HG03045 (cell line): ENCODE measurements around the gene VENTX.
A peak's percentile ranks its signal among the peaks of the same experiment; 100 is the strongest.
"Not testable (repeated sequence)": the region's sequence is repeated elsewhere in the genome, so short reads cannot be mapped to it uniquely, and the experiment has no call there.

ENCODE experiments used
- ATAC-seq: cut with Tn5 transposase; IDR thresholded peaks from one replicate; pipeline ENCODE4 v1.9.1; 2021; ENCODE audit warnings: mild to moderate bottlenecking, moderate library complexity; ENCODE audit not compliant: unreplicated experiment

VENTX gene

DNA sequence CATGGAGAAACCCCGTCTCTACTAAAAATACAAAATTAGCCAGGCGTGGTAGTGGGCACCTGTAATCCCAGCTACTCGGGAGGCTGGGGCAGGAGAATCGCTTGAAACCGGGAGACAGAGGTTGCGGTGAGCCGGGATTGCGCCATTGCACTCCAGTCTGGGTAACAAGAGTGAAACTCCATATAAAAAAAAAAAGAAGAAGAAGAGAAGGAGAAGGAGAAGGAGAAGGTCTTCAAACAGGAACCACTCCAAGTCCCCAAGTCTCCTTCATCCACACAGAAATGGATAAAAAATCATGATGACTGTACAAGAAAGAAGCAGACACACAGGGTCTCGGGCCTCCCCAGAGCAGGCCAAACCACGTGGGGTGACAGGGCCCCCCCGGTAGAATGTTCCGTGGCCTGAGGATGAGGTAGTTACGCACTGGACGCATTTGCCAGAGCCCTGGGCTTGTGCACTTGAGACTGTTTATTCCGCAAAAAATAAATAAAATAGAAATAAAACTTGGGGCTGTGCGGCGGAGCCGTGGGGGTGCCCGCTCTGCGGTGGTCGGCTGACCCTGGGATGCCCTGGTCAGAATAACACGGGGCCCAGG is 15.8 kb downstream of the VENTX start:
- no peak for ATAC-seq

DNA sequence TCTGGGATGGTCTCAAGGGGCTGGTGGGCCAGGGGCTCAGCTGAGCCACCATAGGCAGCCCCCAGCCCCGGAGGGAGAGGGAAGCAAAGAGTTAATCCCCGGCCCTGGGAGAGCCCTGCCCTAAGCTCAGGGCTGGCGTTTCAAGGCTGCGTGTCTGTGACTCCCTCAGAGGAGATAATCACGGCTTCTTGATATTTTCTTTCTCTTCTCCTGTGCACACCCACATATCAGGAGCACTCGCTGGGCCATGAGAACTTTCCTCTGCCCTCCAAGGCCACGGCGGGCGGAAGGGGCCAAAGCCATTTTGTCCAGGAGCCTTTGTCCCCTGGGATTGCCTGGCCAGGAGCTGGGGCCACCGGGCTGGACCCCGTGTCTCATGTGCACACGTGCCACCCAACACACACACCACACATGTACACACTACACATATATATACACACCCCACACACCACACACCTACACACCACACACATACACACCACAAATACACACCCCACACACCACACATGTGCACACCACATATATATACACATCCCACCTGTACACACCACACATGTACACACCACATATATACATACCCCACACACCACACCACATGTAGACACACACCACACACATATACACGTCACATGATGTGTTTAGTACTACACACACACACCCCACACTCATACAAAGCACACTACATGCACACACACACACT is 16.9 kb downstream of the VENTX start:
- no peak for ATAC-seq

DNA sequence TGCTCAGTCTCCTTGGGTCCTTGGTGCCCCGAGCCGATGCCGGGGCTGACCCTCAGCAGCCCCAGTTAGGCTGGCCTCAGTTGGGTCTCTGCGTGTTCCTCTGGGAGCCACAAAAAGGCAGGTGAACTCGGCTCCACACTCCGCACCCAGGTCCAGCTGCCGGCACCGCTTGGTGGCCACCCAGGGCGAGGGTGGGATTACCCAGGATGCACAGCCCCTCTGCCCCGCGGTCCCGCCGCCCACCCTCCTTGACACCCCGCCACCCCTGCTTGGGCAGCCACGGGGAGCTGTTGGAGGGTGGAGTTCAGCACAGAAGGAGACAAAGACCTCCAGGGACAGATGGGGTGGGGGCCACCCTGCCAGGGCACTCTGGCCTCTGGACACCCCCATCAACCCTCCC is 17.7 kb downstream of the VENTX start:
- ATAC-seq = no peak

DNA sequence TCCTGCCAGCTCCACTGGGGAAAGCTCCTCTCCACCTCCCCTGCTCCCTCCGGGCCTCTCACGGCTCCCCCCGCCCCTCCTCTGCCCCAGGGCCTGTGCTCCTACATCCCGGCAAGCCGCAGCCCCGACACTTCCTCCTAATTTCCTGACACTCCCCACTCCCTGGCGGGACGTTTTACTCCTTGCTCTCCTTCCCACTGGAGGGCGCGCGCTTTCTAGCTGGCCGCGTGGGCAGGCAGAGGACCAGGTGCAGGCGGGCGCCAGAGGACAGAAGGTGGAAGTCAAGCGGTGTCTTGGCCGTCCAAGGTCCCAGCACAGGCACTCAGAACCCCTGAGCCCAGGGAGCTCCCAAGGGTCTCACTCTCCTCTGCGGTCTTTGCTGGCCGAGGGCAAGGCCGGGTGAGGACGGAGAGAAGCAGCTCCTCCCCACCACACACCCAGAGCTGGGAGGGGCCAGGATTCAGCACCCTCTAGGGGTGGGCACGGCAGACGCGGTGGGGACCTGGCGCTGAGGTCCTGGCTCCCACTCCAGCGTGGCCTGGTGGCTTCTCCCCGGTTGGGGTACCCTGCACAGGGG is 19.9 kb downstream of the VENTX start:
- no peak for ATAC-seq

DNA sequence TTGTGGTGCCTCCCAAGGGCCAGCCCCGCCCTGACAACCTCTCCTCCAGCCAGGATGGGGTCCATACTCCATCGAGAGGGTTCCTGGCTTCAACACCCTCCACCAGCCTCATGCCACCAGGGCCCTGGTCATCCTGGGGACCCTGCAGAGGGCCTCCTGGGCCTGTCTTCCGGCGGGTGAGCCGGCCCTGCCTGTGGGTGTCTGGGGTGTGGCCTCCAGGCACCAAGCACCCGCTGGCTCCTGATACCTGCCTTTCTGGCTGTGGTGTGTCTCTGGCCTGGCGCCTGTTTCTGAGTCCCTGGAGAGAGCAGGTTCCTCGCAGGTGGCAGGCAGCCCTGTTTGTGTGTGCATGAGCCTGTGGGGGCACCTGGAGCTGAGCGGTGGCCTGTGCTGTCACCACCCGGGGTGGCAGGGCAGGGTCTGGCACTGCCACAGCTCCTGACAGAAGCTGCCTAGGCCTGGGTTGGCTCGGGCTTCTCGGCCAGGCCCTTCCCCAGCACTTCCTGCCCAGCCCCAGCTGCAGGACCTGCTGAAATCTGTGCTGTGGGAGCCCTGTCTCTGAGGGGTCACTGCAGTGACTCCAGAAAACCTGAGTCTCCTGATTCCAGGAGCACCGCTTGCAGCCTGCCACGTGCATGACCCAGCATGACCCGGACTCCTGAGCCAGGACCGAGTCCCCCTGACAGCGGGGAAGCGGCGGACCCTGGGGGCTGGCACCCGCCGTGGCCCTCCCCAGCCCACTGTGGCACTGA is 20.6 kb downstream of the VENTX start:
- no peak for ATAC-seq

DNA sequence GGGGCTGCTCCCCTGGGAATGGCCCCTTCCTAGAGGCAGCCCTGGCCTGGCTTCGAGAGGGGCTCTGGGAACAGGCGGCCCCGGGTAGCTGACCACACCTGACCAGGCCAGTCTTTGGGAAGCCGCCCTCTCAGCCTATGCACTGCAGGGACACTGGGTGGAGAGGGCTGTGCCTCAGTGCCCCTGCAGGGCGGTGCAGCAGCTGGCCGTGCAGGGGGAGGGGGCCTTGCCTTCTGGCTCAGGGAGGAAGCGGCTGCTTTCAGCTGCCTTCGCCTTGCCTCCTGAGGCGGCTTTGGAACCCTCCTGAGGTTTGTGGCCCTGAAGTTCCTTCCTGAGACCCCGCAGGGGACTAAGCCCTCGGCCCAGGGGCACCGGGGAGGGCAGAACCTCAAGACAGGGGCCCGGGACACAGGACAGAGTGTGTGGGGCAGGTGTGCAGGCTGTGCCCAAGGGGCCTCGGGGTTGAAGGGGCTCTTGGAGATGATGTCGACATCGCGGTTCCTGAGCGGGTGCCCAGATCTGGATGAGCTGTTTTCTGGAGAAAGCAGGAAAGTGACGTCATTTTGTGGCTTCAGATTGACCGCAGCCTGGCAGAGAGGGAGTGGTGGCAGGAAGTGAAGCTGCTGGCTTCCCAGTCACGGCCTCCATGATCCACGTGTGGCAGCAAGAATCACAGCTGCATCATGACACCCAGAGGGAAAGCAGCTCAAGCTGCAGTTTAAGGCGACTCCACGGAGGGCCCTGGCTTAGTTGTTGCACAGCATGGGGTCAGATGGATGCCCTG is 21.4 kb downstream of the VENTX start:
- no peak for ATAC-seq

DNA sequence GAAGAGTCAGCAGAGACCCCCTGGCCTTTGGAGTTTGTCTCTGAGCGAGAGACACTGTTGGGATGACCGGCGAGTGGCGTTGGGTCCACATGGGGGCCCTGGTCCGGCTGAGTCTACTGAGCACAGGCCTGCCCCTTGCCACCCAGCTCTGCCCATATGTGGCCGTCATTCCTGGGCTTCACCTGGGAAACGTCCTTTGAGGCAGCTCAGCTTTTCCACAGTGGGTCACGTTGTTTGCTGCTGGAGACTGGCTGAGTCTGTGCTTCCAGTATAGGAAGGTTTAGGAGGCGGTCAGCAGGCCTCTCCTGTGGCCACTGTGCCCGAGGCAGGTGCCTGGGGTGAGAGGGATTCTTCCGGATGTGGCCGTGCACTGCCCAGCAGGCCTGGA is 21.9 kb downstream of the VENTX start:
- no peak for ATAC-seq

DNA sequence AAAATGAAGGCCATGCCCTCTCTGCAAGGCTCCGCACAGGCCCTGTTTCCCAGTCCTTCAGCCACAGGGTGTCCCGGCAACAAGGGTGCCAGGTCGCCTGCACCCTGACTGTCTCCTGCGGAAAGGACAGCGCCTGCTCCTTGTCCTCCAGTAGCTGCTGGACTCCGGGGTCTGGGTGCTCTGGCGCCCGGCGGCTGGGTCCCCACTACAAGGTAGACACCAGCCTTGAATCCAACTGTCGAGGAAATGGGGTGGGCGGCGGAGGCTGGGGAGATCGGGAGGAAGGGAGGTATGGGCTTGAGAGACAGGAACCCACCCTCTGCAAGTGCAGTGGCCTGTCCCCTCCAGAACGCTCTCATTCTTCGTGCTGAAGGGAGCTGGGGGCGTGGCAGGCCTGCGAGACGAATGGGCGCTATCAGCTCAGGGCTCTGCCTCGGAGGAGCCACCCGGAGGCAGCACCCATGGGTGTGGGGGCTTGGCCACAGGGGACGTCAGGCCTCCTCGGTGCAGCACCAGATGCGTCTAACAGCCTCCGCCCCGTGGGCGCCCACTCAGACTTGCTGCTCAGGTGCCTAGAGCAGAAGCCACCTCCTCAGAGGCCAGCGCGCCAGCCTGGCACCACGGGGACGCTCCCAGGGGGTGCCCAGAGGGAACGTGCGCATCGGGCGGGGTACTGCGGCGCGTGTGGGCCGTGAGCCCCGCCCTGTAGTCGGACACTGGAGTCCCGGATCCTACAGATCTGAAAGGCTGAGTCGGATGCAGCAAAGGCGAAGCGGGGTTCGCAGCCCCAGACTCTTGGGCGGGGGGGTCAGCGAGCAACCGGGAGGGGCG is 23.5 kb downstream of the VENTX start:
- peak; percentile 54 for ATAC-seq

DNA sequence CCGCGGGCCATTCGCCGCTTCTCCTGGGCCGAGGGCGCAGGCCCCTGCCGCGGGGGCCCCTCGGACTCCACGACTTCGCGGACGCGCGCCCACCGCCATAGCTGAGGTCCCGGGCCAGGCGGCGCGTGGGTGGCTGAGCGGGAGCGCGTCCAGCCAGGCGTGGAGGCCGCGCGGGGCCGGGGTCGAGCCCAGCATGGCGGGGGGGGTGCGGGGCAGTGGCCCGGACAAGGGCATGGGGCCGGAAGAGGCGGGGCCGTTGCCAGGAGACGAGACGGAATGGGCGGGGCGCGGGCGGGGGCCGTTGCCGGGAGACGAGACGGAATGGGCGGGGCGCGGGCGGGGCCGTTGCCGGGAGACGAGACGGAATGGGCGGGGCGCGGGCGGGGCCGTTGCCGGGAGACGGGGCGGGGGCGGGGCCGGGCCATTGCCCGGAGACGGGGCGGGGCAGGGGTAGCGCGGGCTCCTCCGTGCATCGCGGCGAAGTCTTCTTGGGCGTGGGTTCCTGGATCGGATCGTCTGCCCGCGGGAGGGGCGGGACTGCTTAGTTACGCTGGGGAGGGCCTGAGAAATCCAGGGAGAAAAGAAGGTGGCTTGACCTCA is 24.2 kb downstream of the VENTX start:
- ATAC-seq = peak; percentile 63

DNA sequence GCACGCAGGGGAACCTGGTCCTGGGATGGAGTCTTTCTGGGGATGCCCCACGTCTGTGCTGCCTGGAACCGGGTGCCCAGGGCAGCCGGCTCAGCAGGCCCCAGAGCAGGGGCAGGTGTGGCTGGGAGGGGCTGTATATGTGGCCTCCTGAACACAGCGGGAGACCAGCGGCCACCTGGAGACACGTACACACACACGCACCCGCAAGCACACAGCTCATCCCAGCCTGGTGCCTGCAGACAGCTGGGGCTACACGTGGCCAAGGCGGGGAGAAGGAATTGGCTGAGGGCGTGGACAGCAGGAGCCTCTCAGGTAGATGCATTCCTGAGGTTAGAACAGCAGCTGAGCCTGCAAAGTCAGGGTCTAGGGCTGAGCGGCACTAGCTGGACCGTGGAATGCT is 25.0 kb downstream of the VENTX start:
- no peak for ATAC-seq

DNA sequence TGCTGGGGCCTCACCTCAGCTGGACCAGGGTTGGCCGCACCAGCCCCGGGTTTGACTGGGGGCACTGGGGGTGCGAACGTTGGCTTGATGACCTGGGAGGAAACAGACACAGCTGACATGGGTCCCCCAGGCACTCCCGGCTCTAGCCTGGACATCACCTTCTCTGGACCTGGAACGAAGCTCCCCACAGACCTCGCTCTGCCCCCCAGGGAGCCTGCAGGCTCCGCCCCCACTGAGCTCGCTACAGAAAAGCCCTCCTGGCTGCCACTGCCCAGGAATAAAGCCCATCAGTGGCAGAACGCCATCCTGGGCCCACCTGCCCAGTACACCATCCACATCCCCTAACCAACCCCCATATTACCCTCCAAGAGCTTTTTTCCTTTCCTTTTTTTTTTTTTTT is 26.0 kb downstream of the VENTX start:
- ATAC-seq = no peak

DNA sequence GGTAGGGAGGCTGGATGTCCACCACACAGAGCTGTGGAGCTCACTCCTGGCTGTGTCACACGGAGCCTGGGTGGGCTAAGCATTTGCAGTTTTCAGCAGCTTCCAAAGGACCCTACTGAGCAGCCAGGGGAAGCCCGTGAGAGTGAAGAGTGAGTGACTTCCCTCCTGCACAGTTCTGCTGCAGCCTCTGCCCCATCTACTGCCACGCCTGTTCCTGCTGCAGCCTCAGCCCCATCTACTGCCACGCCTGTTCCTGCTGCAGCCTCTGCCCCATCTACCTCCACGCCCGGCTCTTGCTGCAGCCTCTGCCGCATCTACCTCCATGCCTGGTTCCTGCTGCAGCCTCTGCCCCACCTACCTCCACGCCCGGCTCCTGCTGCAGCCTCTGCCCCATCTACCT is 26.8 kb downstream of the VENTX start:
- no peak for ATAC-seq

DNA sequence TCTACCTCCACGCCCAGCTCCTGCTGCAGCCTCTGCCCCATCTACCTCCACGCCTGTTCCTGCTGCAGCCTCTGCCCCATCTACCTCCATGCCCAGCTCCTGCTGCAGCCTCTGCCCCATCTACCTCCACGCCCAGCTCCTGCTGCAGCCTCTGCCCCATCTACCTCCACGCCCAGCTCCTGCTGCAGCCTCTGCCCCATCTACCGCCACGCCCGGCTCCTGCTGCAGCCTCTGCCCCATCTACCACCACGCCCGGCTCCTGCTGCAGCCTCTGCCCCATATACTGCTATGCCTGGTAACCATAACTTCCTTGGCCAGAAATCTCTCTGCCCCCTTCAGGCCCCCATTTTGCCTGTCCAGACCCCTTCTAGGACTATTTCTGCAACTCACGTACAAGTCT is 27.4 kb downstream of the VENTX start:
- not testable (repeated sequence) for ATAC-seq

DNA sequence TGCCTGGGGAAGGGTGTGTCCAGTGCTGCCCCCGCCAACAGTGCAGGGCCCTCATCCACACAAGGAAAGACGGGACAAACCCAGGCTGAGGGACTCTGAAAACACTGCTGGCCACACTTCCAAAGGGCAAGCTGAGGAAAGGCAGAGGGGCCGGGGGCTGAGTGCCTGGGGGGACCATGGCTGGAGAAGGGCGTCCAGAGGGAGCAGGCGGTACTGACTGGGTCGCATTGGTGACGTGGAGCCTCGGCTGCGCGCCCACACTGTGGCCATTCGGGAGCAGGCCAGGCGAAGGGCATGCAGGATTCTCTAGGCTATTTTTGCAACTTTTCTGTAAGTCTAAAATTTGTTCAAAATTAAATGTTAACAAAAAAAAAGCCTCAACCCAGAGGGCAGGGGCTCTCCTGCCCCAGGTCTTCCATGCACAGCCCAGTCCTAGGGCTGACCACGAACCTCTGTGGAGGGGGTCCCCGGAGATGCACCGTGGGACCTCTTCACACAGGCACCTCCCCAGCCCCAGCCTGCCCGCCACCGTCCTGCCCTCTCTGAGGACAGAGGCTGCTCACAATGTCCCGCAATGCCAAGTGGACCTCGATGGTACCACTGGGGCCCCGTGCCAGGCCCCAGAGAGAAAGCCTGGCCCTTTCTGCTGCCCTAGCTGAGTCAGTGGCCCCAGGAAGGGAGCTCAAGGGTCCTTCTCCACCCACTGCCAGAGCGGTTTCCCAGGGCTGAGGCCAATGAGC is 28.6 kb downstream of the VENTX start:
- ATAC-seq = no peak

DNA sequence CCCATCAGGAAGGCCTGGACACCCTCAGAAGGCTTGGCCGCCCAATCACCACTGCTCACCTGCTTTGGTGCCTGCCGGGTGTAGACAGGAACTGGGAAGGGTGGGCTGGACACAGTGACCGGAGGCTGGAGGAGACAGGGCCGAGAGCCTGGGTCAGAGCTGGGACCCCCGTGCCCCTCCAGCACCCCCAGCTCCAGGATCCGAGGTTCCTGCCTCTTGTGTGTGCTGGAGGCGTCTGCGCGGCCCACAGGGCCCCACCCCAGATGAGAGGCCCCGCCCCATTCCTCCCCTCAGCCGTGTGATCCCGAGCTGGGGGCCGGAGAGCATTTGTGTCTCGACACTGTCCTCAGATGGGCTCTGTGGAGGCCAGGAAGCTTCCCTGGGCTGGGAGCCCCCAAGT is 29.6 kb downstream of the VENTX start:
- no peak for ATAC-seq

DNA sequence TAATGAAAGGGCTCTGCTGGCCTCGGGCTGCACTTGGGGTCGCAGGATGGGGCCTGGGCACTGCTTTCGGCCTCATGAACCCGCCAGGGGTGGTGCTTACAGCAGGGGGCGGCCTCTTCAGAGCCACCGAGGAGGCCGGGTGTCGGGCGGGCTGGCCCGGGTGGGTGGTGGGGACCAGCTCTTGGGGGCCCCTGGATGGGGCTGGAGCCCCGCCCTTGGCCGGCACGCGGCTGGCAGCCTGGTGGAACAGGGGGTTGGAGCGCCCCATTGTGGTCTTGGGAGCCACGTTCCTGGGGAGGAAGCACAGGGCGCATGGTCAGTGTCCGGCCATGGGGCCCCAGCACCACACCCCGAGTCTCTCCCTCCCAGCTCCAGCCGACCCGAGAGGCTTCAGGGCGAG is 30.2 kb downstream of the VENTX start:
- no peak for ATAC-seq

DNA sequence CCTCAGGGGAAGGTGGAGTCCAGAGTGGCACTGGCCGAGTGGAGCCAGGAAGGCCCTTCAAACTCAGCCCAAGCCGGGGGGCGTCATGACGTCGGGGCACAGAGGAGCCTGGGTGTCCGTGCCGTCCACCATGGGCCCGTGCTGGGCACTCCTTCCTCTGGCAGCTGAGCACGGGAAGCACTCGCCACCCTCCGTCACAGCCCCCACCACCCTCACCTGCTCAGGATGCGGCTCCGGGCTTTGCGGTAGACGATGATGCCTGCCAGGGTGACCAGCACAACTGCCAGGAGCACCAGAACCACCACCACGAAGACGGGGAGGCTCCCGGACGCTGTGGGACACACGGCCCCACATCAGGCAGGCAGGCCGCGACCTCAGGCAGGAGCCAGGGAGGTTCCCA is 30.9 kb downstream of the VENTX start:
- ATAC-seq = no peak

DNA sequence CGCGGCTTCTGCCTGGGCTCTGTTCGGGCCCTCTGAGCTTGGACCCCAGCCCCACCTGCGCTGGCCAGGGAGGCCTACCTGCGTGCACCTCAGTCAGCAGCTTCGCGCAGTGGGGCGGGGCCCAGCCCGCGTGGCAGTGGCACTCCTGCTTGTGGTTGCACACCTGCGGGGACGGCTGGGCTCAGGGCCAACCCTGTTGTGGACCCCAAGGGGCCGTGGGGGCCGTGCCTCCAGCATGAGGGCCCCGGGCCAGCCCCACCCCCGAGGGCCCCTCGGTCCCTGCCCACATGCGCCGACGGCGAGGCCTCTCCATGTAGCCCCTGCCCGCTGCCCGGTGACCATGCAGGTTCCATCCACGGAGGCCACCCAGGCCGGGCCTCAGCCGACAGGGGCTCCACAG is 31.7 kb downstream of the VENTX start:
- no peak for ATAC-seq

DNA sequence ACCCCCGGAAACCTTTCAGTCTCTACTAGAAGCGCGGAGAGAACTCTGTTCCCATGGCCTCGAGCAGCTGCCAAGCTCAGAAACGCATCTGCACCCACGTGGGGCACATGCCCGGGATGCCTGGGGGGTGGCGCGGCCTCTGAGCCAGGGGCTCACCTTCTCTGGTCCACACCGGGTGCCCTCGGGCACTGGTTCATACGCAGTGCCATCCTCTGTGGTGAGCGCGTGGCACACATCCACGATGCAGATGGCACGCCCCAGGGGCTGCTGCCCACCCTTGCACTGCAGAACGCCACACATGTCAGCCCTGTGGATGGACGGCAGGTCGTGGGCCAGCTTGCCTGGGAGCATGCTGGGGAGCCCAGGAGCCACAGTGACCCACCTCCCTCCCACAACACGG is 32.5 kb downstream of the VENTX start:
- ATAC-seq = no peak
